Occipital lobe (tissue), 2 donors: ENCODE measurements around the gene PLD3. TPM values are rescaled to one million over a fixed set of nuclear protein-coding genes. Genes with fewer than 3 reads are reported as not detected.

Source experiments
- DNase-seq: peaks from one replicate; lab custom pipeline; 2025; lab: John Stamatoyannopoulos, UW
- total RNA-seq: library from RNA; depleted of rRNA; stranded (reverse); fragments of >200 nt; gene quantifications from one replicate; pipeline ENCODE4 v1.2.3, GENCODE V29; 2014

The PLD3 gene, protein sequence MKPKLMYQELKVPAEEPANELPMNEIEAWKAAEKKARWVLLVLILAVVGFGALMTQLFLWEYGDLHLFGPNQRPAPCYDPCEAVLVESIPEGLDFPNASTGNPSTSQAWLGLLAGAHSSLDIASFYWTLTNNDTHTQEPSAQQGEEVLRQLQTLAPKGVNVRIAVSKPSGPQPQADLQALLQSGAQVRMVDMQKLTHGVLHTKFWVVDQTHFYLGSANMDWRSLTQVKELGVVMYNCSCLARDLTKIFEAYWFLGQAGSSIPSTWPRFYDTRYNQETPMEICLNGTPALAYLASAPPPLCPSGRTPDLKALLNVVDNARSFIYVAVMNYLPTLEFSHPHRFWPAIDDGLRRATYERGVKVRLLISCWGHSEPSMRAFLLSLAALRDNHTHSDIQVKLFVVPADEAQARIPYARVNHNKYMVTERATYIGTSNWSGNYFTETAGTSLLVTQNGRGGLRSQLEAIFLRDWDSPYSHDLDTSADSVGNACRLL
- total RNA-seq: 108 TPM

DNA sequence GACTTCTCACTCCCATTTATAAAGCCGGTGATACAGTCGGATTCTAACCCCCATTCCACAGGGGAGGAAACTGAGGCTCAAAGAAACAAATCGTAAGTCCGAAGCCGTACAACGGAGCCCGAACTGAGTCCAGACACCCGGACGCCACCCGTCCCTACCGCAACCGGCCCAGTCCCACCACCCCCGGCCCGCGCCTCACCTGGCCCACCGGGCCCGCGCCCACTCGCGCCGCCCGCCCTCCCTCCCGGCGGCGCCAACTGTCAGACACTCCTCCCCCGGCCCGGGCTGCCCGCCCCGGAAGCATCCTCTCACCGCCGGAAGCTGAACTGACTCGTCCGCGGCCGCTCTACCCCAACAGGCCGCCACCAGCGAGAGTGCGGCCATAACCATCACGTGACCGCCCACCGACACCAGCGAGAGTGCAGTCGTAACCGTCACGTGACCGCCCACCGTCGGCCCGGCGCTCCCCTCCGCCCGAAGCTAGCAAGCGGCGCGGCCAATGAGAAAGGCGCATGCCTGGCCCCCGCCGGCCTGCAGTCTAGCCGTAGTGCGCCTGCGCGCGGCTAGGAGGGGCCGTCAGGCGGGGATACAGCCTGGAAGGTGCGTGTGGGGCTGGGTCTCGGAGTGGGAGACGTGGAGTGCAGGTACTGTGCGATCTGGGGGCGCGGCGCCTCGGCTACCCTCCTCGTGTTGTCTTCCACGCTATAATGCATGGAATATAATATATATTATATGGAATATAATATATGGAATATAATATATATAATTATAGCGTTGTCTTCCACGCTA, at the start of gene PLD3, which contains the start of gene C19orf47:
TSS of gene PLD3 (plus strand) at position 571 of the 789 bp plus-strand sequence. CDS start 17,789 bp downstream, outside the sequence.
TSS of gene C19orf47 (minus strand) at position 273 of the 789 bp plus-strand sequence. CDS start 6,540 bp downstream, outside the sequence.
- DNase-seq: peak; percentile 99

DNA sequence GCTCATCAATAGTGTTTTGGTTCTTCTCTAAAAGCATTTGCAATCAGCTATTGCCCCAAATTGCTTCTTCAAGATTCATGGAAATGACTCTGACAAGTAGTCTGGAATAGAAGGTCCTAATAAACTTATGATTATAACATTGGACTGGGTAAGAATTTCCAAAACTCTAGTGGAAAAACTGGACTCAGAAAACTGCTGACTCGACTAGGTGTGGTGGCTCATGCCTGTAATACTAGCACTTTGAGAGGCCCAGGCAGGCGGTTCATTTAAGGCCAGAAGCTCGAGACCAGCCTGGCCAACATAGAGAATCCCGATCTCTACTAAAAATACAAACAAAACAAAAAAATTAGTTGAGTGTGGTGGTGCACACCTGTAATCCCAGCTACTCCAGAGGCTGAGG, 47.8 kb upstream of the PLD3 start:
- DNase-seq: no peak

DNA sequence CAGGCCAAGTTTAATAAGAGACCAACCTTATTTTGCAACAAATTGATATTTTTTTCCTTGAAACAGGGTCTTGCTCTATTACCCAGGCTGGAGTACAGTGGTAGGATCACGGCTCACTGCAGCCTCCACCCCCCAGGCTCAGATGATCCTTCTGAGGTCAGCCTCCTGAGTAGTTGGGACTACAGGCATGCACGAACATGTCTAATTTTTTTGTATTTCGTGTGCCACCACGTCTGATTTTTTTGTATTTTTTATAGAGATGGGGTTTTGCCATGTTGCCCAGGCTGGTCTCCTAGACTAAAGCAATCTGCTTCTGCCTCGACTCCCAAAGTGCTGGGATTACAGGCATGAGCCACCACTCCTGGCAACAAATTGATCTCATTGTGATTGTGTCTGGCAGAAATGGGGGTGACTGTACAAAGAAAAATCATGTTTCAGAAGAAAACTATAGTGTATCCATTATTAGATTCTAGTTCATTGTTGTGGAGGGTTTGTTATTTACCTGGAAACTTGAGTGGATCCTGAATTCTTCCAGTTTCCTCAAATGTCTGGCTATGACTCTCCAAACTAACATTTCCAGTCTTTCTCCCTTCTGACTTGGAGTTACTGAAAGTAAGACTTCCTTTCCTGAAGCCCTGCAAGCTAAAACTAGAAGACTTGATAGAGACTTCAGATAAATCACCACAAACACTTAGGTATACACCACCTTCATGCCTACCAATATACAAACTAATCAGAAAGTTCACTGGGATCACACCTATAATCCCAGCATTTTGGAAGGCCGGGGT, 46.1 kb upstream of the PLD3 start:
- DNase-seq: no peak

DNA sequence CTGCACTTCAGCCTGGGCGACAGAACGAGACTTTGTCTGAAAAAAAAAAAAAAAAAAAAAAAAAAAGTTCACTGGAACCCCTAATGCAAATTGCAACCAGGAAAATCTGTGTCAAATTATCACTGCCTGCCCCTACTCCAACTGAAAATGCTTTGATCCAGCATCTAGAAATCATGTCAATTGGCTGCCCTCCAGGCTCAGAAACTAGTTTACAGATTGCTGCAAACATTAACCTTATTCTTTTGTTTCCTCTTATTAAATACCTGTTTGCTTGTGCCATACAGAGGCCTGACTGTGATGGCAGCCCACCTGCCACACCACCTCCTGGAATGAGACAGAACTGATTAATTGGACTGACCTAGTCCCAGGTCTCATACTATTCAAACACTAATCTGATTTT, 44.7 kb upstream of the PLD3 start:
- no peak for DNase-seq

DNA sequence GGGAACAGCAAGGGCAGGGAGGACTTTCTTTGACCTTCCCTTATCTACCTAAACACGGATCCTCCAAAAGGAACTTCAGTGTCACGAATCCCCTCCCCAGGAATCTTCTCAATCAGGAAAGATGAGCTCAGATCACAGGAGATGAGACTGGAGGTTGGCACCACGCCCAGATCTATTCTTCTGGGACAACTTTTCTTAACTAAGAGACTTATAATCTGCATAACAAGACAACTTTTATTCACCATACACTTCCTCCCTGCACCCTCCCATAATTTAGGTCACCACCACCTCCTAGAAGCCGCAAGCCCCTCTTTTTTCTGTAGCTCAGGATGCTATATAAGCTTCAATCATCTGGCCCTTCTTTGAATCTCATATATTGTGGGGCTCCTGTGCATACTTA, 44.2 kb upstream of the PLD3 start:
- no peak for DNase-seq

DNA sequence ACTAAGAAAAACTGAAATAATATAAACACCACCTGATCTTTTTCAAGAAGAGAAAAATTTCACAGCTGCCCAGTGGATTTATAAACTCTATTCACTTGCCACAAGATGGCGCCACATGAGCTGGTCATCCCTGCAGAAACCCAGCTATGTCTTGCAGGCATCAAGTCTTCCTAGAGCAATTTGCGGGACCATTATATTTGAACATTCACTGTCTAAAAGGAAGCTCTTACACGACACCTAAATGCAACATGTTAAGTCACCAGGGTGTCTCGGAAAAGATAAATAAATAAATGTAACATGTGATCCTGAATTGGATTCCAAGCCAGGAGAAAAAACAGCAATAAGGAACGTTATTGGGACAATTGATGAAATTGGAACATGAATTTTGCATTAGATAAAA, 43.1 kb upstream of the PLD3 start:
- DNase-seq: peak; percentile 63

DNA sequence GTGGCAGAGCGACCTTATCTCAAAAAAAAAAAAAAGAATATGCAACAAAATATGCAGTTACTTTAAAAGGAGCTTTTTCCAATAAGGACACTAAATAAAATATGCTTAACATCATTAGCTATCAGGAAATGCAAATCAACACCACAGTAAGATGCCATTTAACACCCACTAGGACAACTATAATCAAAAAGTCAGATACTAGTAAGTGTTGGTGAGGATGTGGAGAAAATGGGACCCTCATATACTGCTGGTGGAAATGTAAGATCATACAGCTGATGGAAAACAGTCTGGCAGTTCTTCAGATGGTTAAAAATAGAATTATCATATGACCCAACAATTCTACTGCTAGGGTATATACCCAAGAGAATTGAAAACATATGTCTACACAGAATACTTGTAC, 38.8 kb upstream of the PLD3 start:
- DNase-seq: no peak

DNA sequence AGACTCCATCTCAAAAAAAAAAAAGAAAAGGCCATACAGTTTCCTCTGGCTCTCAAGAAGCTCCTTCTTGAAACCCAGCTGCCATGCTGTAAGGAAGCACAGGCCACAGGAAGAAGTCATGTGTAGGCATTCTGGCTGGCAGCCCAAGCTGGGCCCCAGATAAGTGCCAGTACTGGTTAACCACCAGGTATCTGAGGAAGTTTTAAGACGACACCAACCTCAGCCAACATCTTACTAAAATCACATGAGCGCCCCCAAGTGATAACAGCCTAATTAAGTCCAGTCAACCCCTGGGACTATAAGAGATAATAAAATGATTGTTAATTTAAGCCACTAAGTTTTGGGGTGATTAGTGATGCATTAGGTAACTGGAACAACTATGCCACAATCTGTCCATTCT, 36.0 kb upstream of the PLD3 start:
- no peak for DNase-seq

DNA sequence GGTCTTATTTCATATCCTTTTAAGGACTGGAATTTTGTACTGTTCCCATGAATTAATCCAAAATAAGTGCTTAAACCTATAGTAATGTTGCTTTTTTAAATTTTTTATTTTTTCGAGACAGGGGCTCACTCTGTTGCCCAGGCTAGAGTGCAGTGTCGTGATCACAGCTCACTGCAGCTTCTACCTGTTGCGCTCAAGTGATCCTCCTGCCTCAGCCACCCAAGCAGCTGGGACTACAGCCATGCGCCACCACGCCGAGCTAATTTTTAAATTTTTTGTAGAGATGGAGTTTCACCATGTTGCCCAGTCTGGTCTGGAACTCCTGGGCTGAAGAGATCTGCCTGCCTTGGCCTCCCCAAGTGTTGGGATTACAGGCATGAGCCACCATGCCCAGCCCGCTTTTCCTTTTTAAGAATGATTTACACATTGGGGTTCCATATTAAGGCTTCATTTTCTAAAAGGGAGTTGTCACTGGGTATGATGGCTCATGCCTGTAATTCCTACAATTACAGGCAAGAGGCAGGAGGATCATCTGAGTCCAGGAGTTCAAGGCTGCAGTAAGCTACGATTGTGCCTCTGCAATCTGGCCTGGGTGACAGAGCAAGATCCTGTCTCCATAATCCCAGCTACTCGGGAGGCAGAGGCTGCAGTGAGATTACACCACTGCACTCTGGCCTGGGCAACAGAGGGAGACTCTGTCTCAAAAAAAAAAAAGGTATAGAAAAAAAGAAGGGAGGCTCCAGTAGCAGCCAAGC, 35.1 kb upstream of the PLD3 start:
- no peak for DNase-seq

DNA sequence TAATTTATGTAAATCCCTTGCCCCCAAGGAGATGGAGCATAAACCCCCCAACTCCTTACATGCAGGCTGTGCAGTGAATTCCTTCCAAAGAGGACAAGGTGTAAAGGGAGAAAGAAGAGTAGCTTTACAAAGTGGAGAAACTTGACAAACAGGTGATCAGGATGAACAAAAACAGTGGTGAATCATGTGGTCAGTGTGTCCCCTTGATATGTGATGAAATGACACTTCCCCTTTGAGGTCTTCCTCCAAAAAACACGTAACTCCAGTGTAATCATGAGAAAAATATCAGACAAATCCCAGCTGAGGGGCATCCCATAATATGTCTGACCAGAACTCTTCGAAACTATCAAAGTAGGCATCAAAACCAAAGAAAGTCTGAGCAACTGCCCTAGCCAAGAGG, 33.8 kb upstream of the PLD3 start:
- DNase-seq: no peak

DNA sequence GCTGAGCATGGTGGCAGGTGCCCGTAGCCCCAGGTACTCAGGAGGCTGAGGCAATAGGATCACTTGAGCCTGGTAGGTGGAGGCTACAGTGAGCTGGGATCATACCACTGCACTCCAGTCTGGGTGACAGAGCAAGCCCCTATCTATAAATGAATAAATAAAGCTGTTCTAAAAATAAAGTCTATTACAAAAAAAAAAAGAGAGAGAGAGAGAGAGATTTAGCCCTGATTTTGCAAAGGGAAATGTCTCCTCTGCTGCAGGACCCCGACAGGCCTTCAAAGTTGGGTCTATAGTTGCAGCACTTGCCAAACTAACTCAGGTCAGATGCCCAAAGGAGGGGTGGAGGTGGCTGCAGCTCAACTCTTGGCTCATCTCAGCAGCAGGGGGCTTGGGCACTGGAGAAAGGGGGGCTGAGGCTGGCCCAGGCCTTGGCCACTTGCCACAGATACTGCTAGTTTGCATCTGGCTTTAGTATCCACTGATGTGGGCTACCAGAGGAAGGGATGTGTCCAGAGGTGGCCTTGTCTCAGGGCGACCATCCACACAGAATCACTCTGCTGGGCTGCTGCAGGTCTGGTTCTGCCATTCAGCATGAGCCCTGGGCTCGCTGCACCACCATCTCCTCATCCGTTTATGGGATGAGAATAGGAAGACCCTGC, 32.6 kb upstream of the PLD3 start:
- no peak for DNase-seq

DNA sequence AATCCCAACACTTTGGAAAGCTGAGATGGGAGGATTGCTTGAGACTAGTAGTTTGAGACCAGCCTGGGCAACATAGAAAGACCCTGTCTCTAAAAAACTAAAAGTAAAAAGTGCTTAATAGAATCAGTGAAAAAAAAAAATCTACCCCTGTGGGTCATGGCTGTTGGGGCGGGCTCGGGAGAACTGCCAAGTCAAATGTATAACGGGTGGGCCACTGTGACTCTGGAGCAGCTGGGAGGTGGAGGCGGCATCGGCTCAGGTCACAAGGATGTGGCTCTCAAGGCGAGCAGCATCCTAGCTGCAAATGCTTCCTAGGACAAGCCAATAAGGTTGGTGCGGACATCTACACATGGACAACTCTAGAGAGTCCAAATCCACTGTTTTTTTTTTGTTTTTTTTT, 31.2 kb upstream of the PLD3 start:
- no peak for DNase-seq

DNA sequence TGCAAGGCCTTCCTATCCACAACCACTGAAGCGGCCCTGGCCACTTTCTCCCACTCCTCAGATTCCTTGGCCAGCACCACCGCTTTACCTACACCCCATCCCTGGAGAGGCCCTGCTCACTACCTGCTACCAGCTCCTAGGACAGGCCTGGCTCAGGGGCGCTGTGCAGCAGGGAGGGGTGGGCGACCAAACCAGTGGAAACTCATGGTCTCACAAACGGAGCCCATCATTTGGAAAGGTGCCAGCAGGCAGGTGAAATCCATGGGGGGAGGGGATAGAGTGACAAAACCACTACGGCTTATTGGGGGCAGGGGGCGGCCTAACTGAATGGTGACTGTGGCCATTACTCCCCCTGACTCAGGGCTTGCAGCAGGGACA, 27.9 kb upstream of the PLD3 start:
- no peak for DNase-seq

DNA sequence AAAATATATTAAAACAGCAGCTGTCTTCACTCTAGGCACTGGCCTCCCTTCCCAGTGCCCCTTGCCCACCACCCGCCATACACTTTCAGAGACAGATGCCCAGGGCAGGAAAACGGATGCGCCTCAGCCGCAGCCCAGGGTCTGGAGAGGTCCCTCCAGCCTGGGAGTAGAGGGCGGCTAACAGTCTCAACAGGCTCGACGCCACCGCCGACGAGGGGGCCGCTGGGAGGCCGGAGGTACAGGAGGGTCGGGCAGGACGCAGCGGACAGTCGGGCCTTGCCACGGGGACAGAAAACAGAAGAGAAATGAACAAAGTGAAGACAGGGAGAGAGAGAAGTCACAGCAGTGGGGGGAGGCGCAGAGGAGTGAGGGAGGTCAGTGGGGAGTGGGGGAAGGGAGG, 27.4 kb upstream of the PLD3 start:
- DNase-seq: no peak

DNA sequence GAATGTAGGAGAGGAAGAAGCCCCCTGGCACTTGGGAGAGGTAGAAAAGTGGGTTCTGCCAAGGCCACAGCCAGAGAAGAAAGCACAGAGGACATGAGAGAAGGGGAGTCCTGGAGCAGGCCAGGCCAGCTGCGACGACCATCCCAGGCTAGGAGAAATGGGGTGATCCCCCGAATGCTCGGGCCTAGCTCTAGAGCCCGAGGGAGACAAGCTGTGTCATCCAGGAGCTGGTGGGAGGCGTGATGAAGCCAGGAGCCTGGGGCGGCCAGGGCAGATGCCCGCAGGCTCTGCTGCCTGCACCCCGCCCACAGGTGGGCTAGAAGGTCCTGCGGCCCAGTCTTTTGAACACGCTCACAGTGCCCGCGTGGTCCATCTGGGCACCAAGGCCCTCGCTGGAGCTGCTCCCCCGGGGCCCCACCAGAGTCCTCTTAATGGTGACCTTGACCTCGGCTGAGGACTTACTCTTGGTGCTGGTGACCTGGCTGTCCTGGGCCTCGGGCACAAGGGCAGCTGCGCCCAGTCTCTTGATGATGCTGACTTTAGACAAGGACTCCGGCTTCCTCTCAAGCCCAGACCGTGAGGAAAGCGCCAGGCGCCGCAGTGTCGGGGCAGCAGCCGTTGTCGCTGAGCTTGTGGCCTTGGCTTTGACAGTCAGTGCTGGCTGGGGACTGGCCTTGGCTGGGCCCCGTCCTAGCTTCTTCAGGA, 26.8 kb upstream of the PLD3 start:
- DNase-seq: no peak

DNA sequence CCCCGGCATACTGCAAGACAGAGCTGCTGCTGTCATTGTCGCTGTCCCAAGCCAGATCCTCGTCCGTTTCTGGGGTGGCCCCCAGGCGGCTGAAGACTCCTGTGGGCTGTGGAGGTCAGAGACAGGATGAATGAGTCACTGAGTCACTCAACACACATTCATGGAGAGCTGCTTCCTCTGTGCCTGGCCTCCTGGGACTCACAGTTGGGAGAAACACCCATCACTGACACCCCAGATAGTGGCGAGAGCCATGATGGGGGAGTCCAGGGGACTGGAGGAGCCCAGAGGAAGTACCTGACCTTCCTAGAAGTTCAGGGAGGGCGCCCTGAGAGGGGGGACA, 26.3 kb upstream of the PLD3 start:
- DNase-seq: no peak

DNA sequence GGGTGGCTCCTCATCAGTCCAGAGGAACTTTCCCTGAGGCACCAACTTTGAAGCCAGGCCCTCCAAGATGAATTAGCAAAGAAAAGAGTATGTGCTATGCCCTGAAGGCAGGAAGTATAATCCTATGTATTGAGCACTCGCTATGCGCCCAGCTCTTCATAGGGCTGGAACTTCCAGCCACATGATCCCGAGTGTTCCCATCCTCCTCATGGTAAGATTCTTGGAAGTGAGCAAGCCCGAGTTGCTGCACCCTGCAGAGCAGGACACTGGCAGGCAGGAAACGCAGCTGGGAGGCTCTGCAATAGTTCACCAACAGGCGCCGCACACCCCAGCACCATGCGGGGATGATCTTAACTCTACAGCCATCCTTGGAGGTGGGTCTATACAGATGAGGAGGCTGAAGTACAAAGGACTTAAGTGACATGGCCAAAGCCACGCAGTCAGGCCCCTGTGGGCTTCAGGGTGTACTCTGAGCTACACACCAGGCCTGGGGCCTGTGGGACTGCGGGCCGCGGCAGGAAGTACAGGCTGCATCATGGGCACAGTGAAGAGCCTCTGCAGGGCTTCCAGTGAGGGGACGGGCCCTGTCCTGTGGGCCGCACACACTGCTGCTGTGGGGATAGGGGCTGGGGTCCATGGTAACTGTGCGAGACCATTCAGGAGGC, 25.4 kb upstream of the PLD3 start:
- DNase-seq: no peak

DNA sequence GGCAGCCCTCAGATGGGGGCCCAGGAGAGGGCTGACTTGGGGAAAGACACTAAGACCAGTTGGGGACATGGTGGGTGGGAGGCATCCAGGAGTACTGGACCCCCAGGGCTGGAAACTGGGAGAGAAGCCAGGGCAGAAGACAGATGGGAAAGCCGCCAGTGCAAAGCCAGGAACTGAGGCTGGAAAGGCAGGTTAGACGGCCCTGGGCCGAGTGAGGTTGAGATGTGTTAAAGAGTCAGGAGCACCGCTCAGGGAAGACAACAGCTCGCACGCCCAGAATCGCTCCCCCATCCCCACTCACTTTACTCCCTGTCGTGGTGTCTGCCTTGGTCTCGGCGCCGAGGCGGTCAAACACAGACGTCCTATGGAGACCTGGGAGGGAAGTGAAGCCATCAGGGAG, 24.8 kb upstream of the PLD3 start:
- no peak for DNase-seq

DNA sequence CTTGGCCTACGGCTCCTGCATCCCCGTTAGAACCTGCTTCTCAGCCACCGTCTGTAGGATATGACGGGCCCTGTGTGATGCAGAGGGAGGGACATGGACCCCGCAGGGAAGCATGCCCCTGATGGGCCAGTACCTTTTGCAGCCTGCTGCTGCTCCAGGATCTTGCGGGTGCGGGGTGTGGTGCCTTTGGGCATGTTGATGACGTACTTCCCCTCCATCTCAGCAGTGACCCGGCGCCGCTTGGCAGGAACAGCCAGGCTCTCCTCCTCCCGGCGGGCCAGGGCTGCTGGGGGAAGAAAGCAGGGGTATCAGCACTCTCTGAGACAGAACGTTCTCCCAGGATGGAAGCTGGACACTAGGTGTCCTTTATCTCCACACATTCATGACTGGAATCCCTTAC, 22.3 kb upstream of the PLD3 start:
- DNase-seq: no peak
